Cardiac muscle cell (in vitro differentiated cells and primary cell): ENCODE data around the gene MARVELD2. TPM values are rescaled to one million over a fixed set of nuclear protein-coding genes. Genes with fewer than 3 reads are reported as not detected.
"Not testable (repeated sequence)": the region's sequence is repeated elsewhere in the genome, so short reads cannot be mapped to it uniquely, and the experiment has no call there.

Experiments used
- DNase-seq, 2 donors: peaks; one replicate each; pipeline versions ENCODE4 v3.0.0 to v3.0.0-alpha.2; 2010 to 2017; ENCODE audit warnings: low read depth in 1 of 2, low spot score in 1 of 2
- H3K27ac ChIP-seq: fragments of 200-600 bp; sonication (generic); 2 replicates; pipeline ENCODE4 v1.5.1; 2016
- H3K27me3 ChIP-seq: fragments of 200-600 bp; sonication (generic); 2 replicates; pipeline ENCODE4 v1.6.0; 2016; ENCODE audit warnings: control low read depth
- H3K36me3 ChIP-seq: fragments of 200-600 bp; sonication (generic); 2 replicates; pipeline ENCODE4 v1.5.1; 2016; ENCODE audit warnings: control low read depth
- H3K4me1 ChIP-seq: fragments of 200-600 bp; sonication (generic); 2 replicates; pipeline ENCODE4 v1.8.1; 2017; ENCODE audit warnings: low read depth, mild to moderate bottlenecking, mixed run types
- H3K4me3 ChIP-seq: fragments of 200-600 bp; sonication (generic); 2 replicates; pipeline ENCODE4 v1.5.1; 2016; ENCODE audit warnings: mild to moderate bottlenecking
- H3K9me3 ChIP-seq: fragments of 200-600 bp; sonication (generic); 2 replicates; pipeline ENCODE4 v1.5.1; 2017; ENCODE audit warnings: low read depth, mild to moderate bottlenecking, control low read depth
- polyA plus RNA-seq: library from polyadenylated mRNA; unstranded; fragments of >200 nt; fragmentation: Nextera tagmentation; extraction: Ambion mirVana; gene quantifications from 2 replicates; pipeline ENCODE4 v1.2.1, GENCODE V29; 2016
- total RNA-seq: library from RNA; depleted of rRNA; stranded (reverse); fragments of >200 nt; gene quantifications from 2 replicates; pipeline ENCODE4 v1.2.3, GENCODE V29; 2016
- TF ChIP-seq, protein P1 (sequence below): IDR thresholded peaks from 2 replicates; pipeline ENCODE4 v1.5.1; 2012; ENCODE audit warnings: low read depth, mild to moderate bottlenecking, low read length

The MARVELD2 gene
- total and polyA plus RNA-seq, 2 experiments from 2014 or later = 4.9 TPM

DNA sequence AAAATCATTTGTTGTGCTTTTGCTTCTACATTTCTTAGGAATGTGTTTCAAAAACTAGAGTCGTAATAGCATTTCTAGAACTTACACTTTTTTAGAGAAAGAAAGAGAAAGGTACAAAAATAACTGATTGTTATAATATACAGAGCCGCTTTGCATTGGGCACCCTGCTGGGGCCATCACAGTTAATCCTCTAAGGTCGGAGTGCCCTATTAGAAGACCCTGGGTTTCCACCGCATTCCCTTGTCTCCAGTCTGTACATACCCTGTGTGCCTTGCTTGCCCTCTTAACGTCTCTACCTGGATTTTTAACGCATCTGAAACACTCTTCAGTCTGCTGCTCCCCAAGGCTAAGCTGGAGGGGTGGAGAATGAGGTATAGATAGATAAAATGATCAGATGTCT, 1.3 kb downstream of the MARVELD2 start:
- DNase-seq = no peak

DNA sequence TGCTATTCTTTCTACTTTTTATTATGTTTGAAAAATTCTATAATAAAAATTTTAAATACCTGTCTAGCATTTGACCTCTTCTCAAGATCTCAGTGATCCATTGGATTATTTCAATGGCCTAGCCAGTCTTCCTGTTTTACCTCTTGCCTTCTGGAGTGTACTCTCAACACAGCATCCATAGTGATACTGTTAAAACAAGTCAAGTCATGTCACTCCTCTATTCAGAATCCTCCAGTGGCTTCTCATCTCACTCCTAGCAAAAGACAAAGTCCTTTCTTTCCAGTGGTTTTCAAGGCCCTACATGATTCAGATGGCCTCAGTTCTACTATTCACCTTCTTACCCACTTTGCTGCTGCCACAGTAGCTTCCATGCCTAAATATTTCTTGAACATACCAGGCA, 1.8 kb downstream of the MARVELD2 start:
- Histone ChIP-seq H3K27me3 (peaks cover 17% of the 10 kb centered on the region), H3K4me3 (no peak overlapping the region), H3K4me1 (no peaks in the 10 kb centered on the region), H3K27ac (no peak overlapping the region), H3K9me3 (no peaks in the 10 kb centered on the region), H3K36me3 (peaks cover 2% of the 10 kb centered on the region)
- no peak for DNase-seq
- TF ChIP-seq, protein P1, sequence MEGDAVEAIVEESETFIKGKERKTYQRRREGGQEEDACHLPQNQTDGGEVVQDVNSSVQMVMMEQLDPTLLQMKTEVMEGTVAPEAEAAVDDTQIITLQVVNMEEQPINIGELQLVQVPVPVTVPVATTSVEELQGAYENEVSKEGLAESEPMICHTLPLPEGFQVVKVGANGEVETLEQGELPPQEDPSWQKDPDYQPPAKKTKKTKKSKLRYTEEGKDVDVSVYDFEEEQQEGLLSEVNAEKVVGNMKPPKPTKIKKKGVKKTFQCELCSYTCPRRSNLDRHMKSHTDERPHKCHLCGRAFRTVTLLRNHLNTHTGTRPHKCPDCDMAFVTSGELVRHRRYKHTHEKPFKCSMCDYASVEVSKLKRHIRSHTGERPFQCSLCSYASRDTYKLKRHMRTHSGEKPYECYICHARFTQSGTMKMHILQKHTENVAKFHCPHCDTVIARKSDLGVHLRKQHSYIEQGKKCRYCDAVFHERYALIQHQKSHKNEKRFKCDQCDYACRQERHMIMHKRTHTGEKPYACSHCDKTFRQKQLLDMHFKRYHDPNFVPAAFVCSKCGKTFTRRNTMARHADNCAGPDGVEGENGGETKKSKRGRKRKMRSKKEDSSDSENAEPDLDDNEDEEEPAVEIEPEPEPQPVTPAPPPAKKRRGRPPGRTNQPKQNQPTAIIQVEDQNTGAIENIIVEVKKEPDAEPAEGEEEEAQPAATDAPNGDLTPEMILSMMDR = no peak

More for the DNA sequence above, 1.3 kb downstream of the MARVELD2 start:
- Histone ChIP-seq H3K27ac (no peak overlapping the region), H3K4me1 (no peaks in the 10 kb centered on the region), H3K9me3 (no peaks in the 10 kb centered on the region), H3K4me3 (peak overlapping the region; percentile 43), H3K27me3 (peaks cover 17% of the 10 kb centered on the region), H3K36me3 (peaks cover 4% of the 10 kb centered on the region)
- TF ChIP-seq, protein P1 = no peak

DNA sequence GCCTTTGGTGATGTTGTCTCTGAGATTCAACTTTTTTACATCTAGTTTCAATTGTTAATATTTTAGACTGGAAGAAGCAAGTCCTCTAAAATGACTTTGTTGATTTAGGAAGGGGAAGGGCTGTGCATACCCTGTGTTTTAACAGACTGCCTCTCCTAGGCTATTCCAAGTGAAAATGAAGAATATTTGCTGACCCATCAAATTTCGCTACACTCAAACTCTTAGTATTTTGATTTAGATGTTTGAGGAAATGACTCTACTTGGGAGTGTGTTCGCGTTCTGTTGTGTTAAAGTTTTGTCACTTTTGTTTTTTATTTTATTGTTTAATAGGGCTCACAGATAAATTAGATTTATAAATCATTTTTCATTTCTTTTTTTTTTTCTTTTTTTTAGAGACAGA, 3.6 kb downstream of the MARVELD2 start:
- TF ChIP-seq, protein P1 = no peak
- no peak overlapping the region for H3K27ac ChIP-seq
- H3K36me3 ChIP-seq = no peaks in the 10 kb centered on the region

DNA sequence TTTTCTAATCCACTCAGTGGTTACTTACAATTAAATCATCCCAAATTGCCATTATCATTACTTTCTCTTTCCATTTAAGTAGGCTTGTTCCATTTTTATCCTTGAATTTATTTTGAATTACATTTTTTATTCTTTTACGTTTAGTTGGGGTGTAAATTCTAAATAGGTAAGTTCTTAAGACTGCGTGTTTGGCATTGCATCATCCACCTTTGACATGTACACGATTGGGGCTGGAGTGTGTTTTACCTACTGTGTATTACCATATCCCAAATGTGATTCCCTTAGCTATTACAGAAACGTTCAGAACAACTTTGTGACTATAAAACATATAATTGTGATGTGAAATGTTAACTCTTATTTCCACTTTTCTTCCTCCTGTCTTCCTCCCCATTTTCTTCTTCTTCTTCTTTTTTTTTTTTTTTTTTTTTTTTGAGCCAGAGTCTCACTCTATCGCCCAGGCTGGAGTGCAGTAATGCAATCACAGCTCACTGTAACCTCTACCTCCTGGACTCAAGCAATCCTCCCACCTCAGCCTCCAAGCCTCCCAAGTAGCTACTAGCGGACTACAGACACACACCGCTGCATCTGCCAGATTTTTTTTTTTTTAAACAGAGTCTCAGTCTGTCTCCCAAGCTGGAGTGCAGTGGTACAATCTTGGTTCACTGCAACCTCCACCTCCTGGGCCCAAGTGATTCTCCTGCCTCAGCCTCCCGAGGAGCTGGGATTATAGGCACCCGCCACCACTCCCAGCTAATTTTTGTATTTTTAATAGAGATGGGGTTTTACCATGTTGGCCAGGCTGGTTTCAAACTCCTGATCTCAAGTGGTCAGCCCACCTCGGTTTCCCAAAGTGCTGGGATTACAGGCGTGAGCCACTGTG, 16.7 kb downstream of the MARVELD2 start:
- Histone ChIP-seq H3K27ac (no peak overlapping the region), H3K4me3 (no peak overlapping the region), H3K36me3 (no peaks in the 10 kb centered on the region), H3K27me3 (no peaks in the 10 kb centered on the region), H3K4me1 (no peaks in the 10 kb centered on the region), H3K9me3 (no peaks in the 10 kb centered on the region)
- TF ChIP-seq, protein P1 = no peak
- DNase-seq = no peak

More for the DNA sequence above, 3.6 kb downstream of the MARVELD2 start:
- no peak for DNase-seq
- no peaks in the 10 kb centered on the region for H3K4me1 ChIP-seq
- H3K27me3 ChIP-seq = peaks cover 17% of the 10 kb centered on the region
- no peak overlapping the region for H3K4me3 ChIP-seq
- no peaks in the 10 kb centered on the region for H3K9me3 ChIP-seq

DNA sequence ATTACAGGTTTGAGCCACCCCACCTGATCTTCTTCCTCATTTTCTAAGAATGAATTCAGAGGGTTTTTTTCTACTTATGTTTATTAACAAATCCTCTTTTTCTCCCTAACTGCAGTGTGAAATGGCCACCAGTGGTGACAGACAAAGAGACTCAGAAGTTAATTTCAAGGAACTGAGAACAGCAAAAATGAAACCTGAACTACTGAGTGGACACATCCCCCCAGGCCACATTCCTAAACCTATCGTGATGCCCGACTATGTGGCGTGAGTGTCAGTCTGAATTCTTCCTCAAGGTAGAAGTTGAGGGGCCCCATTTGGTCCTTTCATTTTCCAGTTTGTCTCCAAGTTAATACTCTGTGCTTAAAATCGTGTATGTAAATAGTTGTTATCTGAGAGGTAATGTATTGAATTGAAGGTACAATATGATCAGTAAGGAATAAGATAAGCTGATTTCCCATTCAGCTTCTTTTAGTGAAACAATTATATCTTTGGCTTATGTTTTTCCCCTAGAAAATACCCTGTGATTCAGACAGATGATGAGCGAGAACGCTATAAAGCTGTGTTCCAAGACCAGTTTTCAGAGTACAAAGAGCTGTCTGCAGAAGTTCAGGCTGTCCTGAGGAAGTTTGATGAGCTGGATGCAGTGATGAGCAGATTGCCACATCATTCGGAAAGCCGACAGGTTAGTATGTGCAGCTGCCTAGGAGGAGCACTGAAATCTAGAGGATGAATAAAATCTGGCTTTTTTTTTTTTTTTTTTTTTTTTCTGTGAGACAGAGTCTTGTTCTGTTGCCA, 17.7 kb downstream of the MARVELD2 start:
- H3K27ac ChIP-seq = no peak overlapping the region
- DNase-seq = no peak
- H3K4me3 ChIP-seq = no peak overlapping the region
- H3K36me3 ChIP-seq = no peaks in the 10 kb centered on the region
- no peaks in the 10 kb centered on the region for H3K9me3 ChIP-seq
- H3K4me1 ChIP-seq = no peaks in the 10 kb centered on the region
- no peaks in the 10 kb centered on the region for H3K27me3 ChIP-seq
- TF ChIP-seq, protein P1 = no peak

DNA sequence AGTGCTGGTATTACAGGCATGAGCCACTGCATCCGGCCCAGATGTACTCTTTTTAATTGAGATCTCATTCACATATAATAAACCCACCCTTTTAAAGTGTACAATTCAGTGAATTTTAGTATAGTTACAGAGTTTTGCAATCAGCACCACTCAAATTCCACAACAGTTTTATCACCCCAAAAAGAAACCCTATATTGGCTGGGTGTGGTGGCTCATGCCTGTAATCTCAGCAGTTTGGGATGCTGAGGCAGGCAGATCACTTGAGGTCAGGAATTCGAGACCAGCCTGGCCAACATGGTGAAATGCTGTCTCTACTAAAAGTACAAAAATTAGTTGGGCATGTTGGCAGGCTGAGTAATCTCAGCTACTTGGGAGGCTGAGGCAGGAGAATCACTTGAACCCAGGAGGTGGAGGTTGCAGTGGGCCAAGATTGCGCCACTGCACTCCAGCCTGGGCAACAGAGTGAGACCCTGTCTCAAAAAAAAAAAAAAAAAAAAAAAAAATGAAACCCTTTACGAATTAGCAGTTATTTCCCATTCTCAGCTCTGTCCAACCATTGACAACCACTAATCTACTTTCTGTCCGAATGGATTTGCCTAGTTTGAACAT, 20.5 kb downstream of the MARVELD2 start:
- H3K27ac ChIP-seq, H3K27me3 ChIP-seq, H3K9me3 ChIP-seq, DNase-seq, H3K4me3 ChIP-seq, H3K4me1 ChIP-seq, H3K36me3 ChIP-seq: not testable (repeated sequence)
